Mesothelial cell of epicardium (in vitro differentiated cells): Measurements from ENCODE around the gene EFNB1. TPM values are rescaled to one million over a fixed set of nuclear protein-coding genes. Genes with fewer than 3 reads are reported as not detected.

Experiments used
- DNase-seq, 2 experiments: peaks; one replicate each; pipeline ENCODE4 v3.0.0; 2021; ENCODE audit warnings: low spot score in 2 of 2; ENCODE audit not compliant: unreplicated experiment in 2 of 2
- H3K27ac Mint-ChIP-seq: 2 replicates; pipeline ENCODE4 v1.8.0; 2021; ENCODE audit warnings: mixed read lengths
- H3K27me3 Mint-ChIP-seq: 2 replicates; pipeline ENCODE4 v1.8.0; 2021; ENCODE audit warnings: low read depth, mixed read lengths
- H3K36me3 Mint-ChIP-seq: 2 replicates; pipeline ENCODE4 v1.8.0; 2021; ENCODE audit warnings: mixed read lengths
- H3K4me1 Mint-ChIP-seq: 2 replicates; pipeline ENCODE4 v1.8.0; 2021; ENCODE audit warnings: mixed read lengths
- H3K4me3 Mint-ChIP-seq: 2 replicates; pipeline ENCODE4 v1.8.0; 2021; ENCODE audit warnings: mild to moderate bottlenecking, moderate library complexity, mixed read lengths
- H3K9me3 Mint-ChIP-seq: 2 replicates; pipeline ENCODE4 v1.8.0; 2021; ENCODE audit warnings: mixed read lengths
- CTCF ChIP-seq: fragments of 200-600 bp; sonication (generic); IDR thresholded peaks from one replicate; pipeline ENCODE4 v1.5.0; 2021; ENCODE audit warnings: antibody characterized with exemption; ENCODE audit not compliant: unreplicated experiment
- total RNA-seq: library from RNA; stranded (reverse); gene quantifications from 3 replicates; pipeline ENCODE4 v1.2.1, GENCODE V29; 2021

Gene EFNB1
- total RNA-seq, 1 donor from 2014 or later: 71.6 TPM

- TF ChIP-seq CTCF: no peak
- Mint-ChIP-seq H3K27me3 (no peaks in the 10 kb centered on the region), H3K9me3 (peaks cover 3% of the 10 kb centered on the region), H3K4me1 (peaks cover 14% of the 10 kb centered on the region), H3K4me3 (no peak overlapping the region), H3K36me3 (peaks cover 7% of the 10 kb centered on the region), H3K27ac (no peak overlapping the region)
- no peak for DNase-seq
Measured at GRCh38 chrX:68837119-68837518, 8.3 kb downstream of the EFNB1 start.

GRCh38 chrX:68838571-68838910, 9.7 kb downstream of the EFNB1 start:
- H3K4me3 Mint-ChIP-seq: no peak overlapping the region
- no peak overlapping the region for H3K27ac Mint-ChIP-seq
- peaks cover 6% of the 10 kb centered on the region for H3K4me1 Mint-ChIP-seq
- H3K27me3 Mint-ChIP-seq: no peaks in the 10 kb centered on the region
- peaks cover 3% of the 10 kb centered on the region for H3K9me3 Mint-ChIP-seq
- DNase-seq: peak in 1 of 2 experiments; percentile 9
- no peak for TF ChIP-seq CTCF
- H3K36me3 Mint-ChIP-seq: peaks cover 7% of the 10 kb centered on the region

GRCh38 chrX:68839771-68840170, 10.9 kb downstream of the EFNB1 start:
- Mint-ChIP-seq H3K4me1 (peaks cover 6% of the 10 kb centered on the region), H3K27me3 (no peaks in the 10 kb centered on the region), H3K4me3 (no peak overlapping the region), H3K9me3 (peaks cover 3% of the 10 kb centered on the region), H3K27ac (no peak overlapping the region), H3K36me3 (peaks cover 7% of the 10 kb centered on the region)
- no peak for TF ChIP-seq CTCF
- DNase-seq: no peak

- H3K4me1 Mint-ChIP-seq: peaks cover 6% of the 10 kb centered on the region
- no peak for TF ChIP-seq CTCF
- peaks cover 7% of the 10 kb centered on the region for H3K36me3 Mint-ChIP-seq
- no peak for DNase-seq
- H3K27ac Mint-ChIP-seq: no peak overlapping the region
- H3K27me3 Mint-ChIP-seq: no peaks in the 10 kb centered on the region
- no peak overlapping the region for H3K4me3 Mint-ChIP-seq
- H3K9me3 Mint-ChIP-seq: peaks cover 3% of the 10 kb centered on the region
Measured at GRCh38 chrX:68840256-68840655, 11.4 kb downstream of the EFNB1 start.

- Mint-ChIP-seq H3K9me3 (peaks cover 3% of the 10 kb centered on the region), H3K27me3 (no peaks in the 10 kb centered on the region)
Measured at GRCh38 chrX:68841251-68842049, 12.6 kb downstream of the EFNB1 start.

More at GRCh38 chrX:68841251-68842049, 12.6 kb downstream of the EFNB1 start:
- H3K36me3 Mint-ChIP-seq: peaks cover 7% of the 10 kb centered on the region
- H3K4me1 Mint-ChIP-seq: peaks cover 12% of the 10 kb centered on the region
- DNase-seq: no peak
- TF ChIP-seq CTCF: no peak
- H3K27ac Mint-ChIP-seq: no peak overlapping the region
- H3K4me3 Mint-ChIP-seq: no peak overlapping the region
